ENCODE measurements around the gene FKBP7. TPM values are rescaled to one million over a fixed set of nuclear protein-coding genes. Genes with fewer than 3 reads are reported as not detected.

The FKBP7 gene
- total RNA-seq, 1 donor from 2014 or later: 15.5 TPM

DNA sequence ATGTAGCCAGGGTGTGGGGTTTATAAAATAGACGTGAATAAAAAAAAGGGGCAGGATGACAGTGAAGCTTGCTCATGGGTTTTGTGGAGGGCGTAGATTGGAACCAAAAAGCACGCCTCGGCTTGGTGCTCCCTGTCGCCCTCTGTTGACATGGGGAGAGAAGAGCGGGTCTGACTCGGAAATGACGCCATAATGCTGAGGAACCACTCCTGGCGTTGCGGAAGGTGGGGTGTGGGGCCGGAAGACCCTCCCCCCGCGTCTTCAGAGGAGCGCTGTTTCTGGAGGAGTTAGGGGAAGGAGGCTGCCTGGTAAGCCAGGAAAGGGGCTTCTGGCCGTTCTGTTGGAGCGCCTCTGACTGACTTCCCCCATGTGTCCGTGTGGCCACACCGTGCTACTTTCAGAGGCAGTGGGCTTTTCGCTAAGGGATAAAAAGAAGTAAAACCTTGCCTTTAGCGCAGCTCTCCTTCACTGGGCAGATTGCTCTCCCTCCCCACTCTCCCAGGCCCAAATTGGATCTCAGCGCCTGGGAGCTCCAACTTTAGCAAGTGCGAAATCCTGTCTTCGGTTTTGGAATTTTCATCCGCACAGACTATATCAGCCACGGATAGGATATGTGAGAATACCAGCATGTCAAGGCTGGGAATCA is 44.7 kb upstream of the FKBP7 start:
- H3K27ac Mint-ChIP-seq (ENCODE audit: unreplicated experiment): peak overlapping the region; percentile 97
- H3K36me3 Mint-ChIP-seq (ENCODE audit: low read depth, unreplicated experiment): peaks cover 18% of the 10 kb centered on the region
- peak; percentile 85 for DNase-seq (ENCODE audit: low spot score)
- TF ChIP-seq, protein P1, sequence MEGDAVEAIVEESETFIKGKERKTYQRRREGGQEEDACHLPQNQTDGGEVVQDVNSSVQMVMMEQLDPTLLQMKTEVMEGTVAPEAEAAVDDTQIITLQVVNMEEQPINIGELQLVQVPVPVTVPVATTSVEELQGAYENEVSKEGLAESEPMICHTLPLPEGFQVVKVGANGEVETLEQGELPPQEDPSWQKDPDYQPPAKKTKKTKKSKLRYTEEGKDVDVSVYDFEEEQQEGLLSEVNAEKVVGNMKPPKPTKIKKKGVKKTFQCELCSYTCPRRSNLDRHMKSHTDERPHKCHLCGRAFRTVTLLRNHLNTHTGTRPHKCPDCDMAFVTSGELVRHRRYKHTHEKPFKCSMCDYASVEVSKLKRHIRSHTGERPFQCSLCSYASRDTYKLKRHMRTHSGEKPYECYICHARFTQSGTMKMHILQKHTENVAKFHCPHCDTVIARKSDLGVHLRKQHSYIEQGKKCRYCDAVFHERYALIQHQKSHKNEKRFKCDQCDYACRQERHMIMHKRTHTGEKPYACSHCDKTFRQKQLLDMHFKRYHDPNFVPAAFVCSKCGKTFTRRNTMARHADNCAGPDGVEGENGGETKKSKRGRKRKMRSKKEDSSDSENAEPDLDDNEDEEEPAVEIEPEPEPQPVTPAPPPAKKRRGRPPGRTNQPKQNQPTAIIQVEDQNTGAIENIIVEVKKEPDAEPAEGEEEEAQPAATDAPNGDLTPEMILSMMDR (IDR thresholded peaks at IDR 0.05; ENCODE audit: unreplicated experiment): peak; percentile 60
- H3K9me3 Mint-ChIP-seq (ENCODE audit: unreplicated experiment): no peaks in the 10 kb centered on the region
- H3K4me3 Mint-ChIP-seq (ENCODE audit: unreplicated experiment): peak overlapping the region; percentile 98
- peaks cover 9% of the 10 kb centered on the region for H3K4me1 Mint-ChIP-seq (ENCODE audit: unreplicated experiment)
- peaks cover 7% of the 10 kb centered on the region for H3K27me3 Mint-ChIP-seq (ENCODE audit: unreplicated experiment)

DNA sequence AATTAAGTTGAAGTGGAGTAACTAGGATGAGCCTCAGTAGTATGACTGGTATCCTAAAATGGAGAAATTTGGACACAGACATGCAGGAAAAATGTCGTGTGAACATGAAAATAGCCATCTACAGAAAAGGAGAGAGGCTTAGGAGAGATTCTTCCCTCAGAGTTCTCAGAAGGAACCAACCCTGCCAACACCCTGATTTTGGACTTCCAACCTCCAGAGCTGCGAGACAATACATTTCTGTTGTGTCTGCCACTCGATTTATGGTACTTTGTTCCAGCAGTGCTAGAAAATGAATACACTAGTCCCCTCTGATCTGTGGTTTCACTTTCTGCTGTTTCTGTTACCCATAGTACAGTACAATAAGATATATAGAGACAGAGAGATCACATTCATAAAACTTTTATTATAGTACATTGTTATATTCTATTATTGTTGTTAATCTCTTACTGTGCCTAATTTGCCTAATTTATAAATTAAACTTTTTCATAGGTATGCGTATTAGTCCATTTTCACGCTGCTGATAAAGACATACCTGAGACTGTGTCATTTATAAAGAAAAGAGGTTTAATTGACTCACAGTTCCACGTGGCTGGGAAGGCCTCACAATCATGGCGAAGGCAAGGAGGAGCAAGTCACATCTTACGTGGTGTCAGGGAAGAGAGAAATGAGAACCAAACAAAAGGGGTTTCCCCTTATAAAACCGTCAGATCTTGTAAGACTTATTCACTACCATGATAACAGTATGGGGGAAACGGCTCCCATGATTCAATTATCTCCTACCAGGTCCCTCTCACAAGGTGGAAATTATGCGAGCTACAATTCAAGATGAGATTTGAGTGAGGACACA is 43.1 kb upstream of the FKBP7 start:
- TF ChIP-seq, protein P1 (IDR thresholded peaks at IDR 0.05; ENCODE audit: unreplicated experiment): no peak
- Mint-ChIP-seq H3K4me1 (ENCODE audit: unreplicated experiment) (peaks cover 9% of the 10 kb centered on the region), H3K36me3 (ENCODE audit: low read depth, unreplicated experiment) (peaks cover 19% of the 10 kb centered on the region), H3K4me3 (ENCODE audit: unreplicated experiment) (no peak overlapping the region), H3K27ac (ENCODE audit: unreplicated experiment) (no peak overlapping the region), H3K27me3 (ENCODE audit: unreplicated experiment) (peaks cover 7% of the 10 kb centered on the region), H3K9me3 (ENCODE audit: unreplicated experiment) (no peaks in the 10 kb centered on the region)
- DNase-seq (ENCODE audit: low spot score): no peak

DNA sequence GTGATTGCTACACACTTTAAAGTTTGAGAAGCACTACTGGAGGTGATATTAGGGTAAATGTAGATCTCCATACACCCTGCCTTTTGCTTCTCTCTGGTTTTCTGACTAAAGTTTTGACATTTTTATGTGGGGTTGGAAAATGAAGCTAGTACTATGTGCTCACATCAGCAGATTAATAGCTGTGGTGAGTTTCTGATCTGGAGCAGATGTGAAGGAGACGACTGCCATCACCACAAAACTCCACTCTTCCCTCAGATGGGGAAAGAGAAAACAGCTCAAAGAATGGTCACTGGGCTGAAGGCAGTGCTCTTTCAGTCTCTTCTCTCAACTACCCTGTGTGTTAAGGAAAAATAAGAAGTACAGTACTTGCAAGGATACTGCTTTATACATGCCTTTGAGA is 39.1 kb upstream of the FKBP7 start:
- no peak overlapping the region for H3K4me3 Mint-ChIP-seq (ENCODE audit: unreplicated experiment)
- H3K27ac Mint-ChIP-seq (ENCODE audit: unreplicated experiment): no peak overlapping the region
- H3K27me3 Mint-ChIP-seq (ENCODE audit: unreplicated experiment): no peaks in the 10 kb centered on the region
- no peaks in the 10 kb centered on the region for H3K9me3 Mint-ChIP-seq (ENCODE audit: unreplicated experiment)
- peaks cover 7% of the 10 kb centered on the region for H3K4me1 Mint-ChIP-seq (ENCODE audit: unreplicated experiment)
- DNase-seq (ENCODE audit: low spot score): no peak
- TF ChIP-seq, protein P1 (IDR thresholded peaks at IDR 0.05; ENCODE audit: unreplicated experiment): no peak
- H3K36me3 Mint-ChIP-seq (ENCODE audit: low read depth, unreplicated experiment): peaks cover 15% of the 10 kb centered on the region

DNA sequence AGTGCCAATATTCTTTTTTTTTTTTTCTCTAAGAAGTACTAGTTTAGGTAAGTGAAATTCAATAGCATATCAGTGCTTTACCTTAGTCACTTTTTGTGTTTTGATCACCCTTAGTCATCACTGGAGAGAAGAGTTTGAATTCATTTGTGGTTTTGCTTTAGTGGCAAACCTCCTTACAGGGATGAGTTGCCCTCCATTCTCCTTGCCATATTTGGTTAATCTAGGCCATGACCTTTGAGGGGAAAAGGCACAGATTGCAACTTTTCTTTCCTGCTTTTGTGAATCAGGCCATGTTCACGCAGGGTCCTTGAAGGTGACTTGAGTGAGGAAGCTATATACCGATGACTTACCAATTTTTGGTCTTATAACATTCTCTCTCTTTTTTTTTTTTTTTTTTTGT is 36.3 kb upstream of the FKBP7 start:
- TF ChIP-seq, protein P1 (IDR thresholded peaks at IDR 0.05; ENCODE audit: unreplicated experiment): no peak
- Mint-ChIP-seq H3K36me3 (ENCODE audit: low read depth, unreplicated experiment) (peaks cover 5% of the 10 kb centered on the region), H3K4me1 (ENCODE audit: unreplicated experiment) (peaks cover 7% of the 10 kb centered on the region), H3K4me3 (ENCODE audit: unreplicated experiment) (no peak overlapping the region), H3K9me3 (ENCODE audit: unreplicated experiment) (no peaks in the 10 kb centered on the region), H3K27me3 (ENCODE audit: unreplicated experiment) (no peaks in the 10 kb centered on the region), H3K27ac (ENCODE audit: unreplicated experiment) (no peak overlapping the region)
- no peak for DNase-seq (ENCODE audit: low spot score)

DNA sequence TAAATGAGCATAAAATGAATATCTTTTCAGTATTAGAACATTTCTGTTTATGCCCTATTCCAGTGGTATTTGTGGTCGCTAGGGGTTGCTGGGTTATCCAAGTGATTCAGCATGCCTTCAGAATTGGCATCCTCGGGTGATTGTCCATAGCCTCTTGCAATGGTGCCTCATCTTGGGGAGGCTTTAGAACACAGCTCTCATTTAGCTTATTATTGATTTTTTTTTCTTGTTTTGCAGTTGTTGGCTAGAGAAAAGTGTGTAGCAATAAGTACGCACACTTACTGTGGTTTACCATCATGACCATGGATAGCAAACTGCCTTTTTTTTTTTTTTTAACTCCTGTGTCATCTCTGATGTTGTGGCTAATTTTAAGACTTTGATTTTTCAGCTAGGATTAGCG is 35.5 kb upstream of the FKBP7 start:
- TF ChIP-seq, protein P1 (IDR thresholded peaks at IDR 0.05; ENCODE audit: unreplicated experiment): no peak
- DNase-seq (ENCODE audit: low spot score): no peak
- H3K36me3 Mint-ChIP-seq (ENCODE audit: low read depth, unreplicated experiment): peaks cover 5% of the 10 kb centered on the region
- H3K4me3 Mint-ChIP-seq (ENCODE audit: unreplicated experiment): no peak overlapping the region
- no peaks in the 10 kb centered on the region for H3K9me3 Mint-ChIP-seq (ENCODE audit: unreplicated experiment)
- peaks cover 8% of the 10 kb centered on the region for H3K4me1 Mint-ChIP-seq (ENCODE audit: unreplicated experiment)
- H3K27ac Mint-ChIP-seq (ENCODE audit: unreplicated experiment): no peak overlapping the region
- H3K27me3 Mint-ChIP-seq (ENCODE audit: unreplicated experiment): no peaks in the 10 kb centered on the region
